Keratinocyte (primary cell): ENCODE data around the gene COL9A1. TPM values are rescaled to one million over a fixed set of nuclear protein-coding genes. Genes with fewer than 3 reads are reported as not detected.

ENCODE experiments used
- DNase-seq: peaks from one replicate; pipeline ENCODE4 v3.0.0-alpha.2; 2011; ENCODE audit warnings: low read depth, missing footprints, low spot score
- FAIRE-seq: peaks from 2 replicates; lab custom pipeline; 2011; peaks lifted over from hg19 to GRCh38; lab: Jason Lieb, UNC
- H2AFZ ChIP-seq: 2 replicates; pipeline ENCODE4 v1.6.0; 2012; ENCODE audit warnings: low read length, control low read depth, inconsistent platforms; ENCODE audit not compliant: control insufficient read depth
- H3K27ac ChIP-seq: 2 replicates; pipeline ENCODE4 v1.5.1; 2011; ENCODE audit warnings: low read length; ENCODE audit not compliant: control insufficient read depth, insufficient read depth
- H3K27me3 ChIP-seq: 3 replicates; pipeline ENCODE4 v1.6.0; 2011; ENCODE audit warnings: low read length; ENCODE audit not compliant: control insufficient read depth, insufficient read depth; ENCODE audit errors: extremely low read depth
- H3K36me3 ChIP-seq, 2 experiments: 2 replicates in 1 of 2; 3 replicates in 1 of 2; pipeline ENCODE4 v1.5.1; 2011; ENCODE audit warnings: low read length in 2 of 2, mild to moderate bottlenecking in 1 of 2; ENCODE audit not compliant: control insufficient read depth in 2 of 2, insufficient read depth in 2 of 2; ENCODE audit errors: extremely low read depth in 1 of 2
- H3K4me1 ChIP-seq: 3 replicates; pipeline ENCODE4 v1.5.1; 2011; ENCODE audit warnings: low read length; ENCODE audit not compliant: control insufficient read depth, insufficient read depth; ENCODE audit errors: extremely low read depth
- H3K4me2 ChIP-seq: 3 replicates; pipeline ENCODE4 v1.6.0; 2011; ENCODE audit warnings: low read depth, low read length; ENCODE audit not compliant: control insufficient read depth, insufficient read depth; ENCODE audit errors: extremely low read depth
- H3K4me3 ChIP-seq, 3 experiments: fragments of 200-600 bp in 1 of 3; sonication (generic) in 1 of 3; 2 replicates in 2 of 3; 3 replicates in 1 of 3; pipeline ENCODE4 v1.5.1; 2011 to 2016; ENCODE audit warnings: low read length in 3 of 3, mild to moderate bottlenecking in 3 of 3, control low read depth in 2 of 3, inconsistent platforms in 1 of 3, low read depth in 1 of 3, mixed read lengths in 1 of 3, mixed run types in 1 of 3, moderate library complexity in 1 of 3; ENCODE audit not compliant: control insufficient read depth in 2 of 3, insufficient read depth in 2 of 3; ENCODE audit errors: extremely low read depth in 1 of 3
- H3K79me2 ChIP-seq: 2 replicates; pipeline ENCODE4 v1.6.0; 2012; ENCODE audit warnings: low read length; ENCODE audit not compliant: control insufficient read depth, insufficient read depth
- H3K9ac ChIP-seq: 3 replicates; pipeline ENCODE4 v1.6.0; 2011; ENCODE audit warnings: low read length; ENCODE audit not compliant: control insufficient read depth, insufficient read depth; ENCODE audit errors: extremely low read depth
- H3K9me1 ChIP-seq: 3 replicates; pipeline ENCODE4 v1.6.0; 2011; ENCODE audit warnings: low read length; ENCODE audit not compliant: control insufficient read depth, insufficient read depth; ENCODE audit errors: extremely low read depth
- H3K9me3 ChIP-seq: 2 replicates; pipeline ENCODE4 v1.5.1; 2012; ENCODE audit warnings: low read depth, low read length; ENCODE audit not compliant: control insufficient read depth
- H4K20me1 ChIP-seq: 3 replicates; pipeline ENCODE4 v1.6.0; 2011; ENCODE audit warnings: low read length; ENCODE audit not compliant: control insufficient read depth, insufficient read depth; ENCODE audit errors: extremely low read depth
- CTCF ChIP-seq, 3 experiments: IDR thresholded peaks in 1 of 3; conservative IDR thresholded peaks in 1 of 3; optimal IDR thresholded peaks in 1 of 3; 2 replicates in 2 of 3; 3 replicates in 1 of 3; pipeline versions ENCODE3 to v1.5.1; 2011; ENCODE audit warnings: low read length in 3 of 3, mild to moderate bottlenecking in 3 of 3, moderate library complexity in 2 of 3, control low read depth in 1 of 3, inconsistent platforms in 1 of 3; ENCODE audit not compliant: insufficient read depth in 2 of 3; ENCODE audit errors: extremely low read depth in 1 of 3
- EZH2 ChIP-seq: IDR thresholded peaks from one replicate; pipeline ENCODE4 v1.6.1; 2012; ENCODE audit warnings: inconsistent platforms, mild to moderate bottlenecking, low read length, moderate library complexity
- dilution Hi-C: fragments of 300-500 bp; cut with MboI; formaldehyde crosslinking; loops from one replicate; pipeline ENCODE4 v1.7.0; 2020; ENCODE audit warnings: low sequenced_read_pairs; ENCODE audit not compliant: extremely low pct_ligation_motif_present
- polyA plus RNA-seq, 5 experiments: library from polyadenylated mRNA; depleted of rRNA in 3 of 5; stranded (reverse) in 3 of 5; stranded (forward) in 1 of 5; unstranded in 1 of 5; fragments of >200 nt; gene quantifications; 1 replicate in 1 of 5; 2 replicates in 3 of 5; 3 replicates in 1 of 5; pipeline versions ENCODE4 v1.2.1 to v1.2.3, GENCODE V29; 2011 to 2012; ENCODE audit warnings: missing spikeins in 2 of 5, low read depth in 1 of 5, low replicate concordance in 1 of 5

COL9A1 gene
- polyA plus RNA-seq, 1 donor (not counting 4 experiments of a cell fraction or from before 2014, with no cell fraction given), result not detected

GRCh38 chr6:70257768-70258273 lies 45.1 kb downstream of the COL9A1 start:
- TF ChIP-seq CTCF (optimal IDR thresholded peaks at IDR 0.05 in 1 of 3, IDR thresholded peaks at IDR 0.05 in 1 of 3, conservative IDR thresholded peaks at IDR 0.05 in 1 of 3; ENCODE audit: extremely low read depth in 1 of 3, insufficient read depth in 2 of 3, low read length in 3 of 3) (no peak), EZH2 (no peak)
- no peaks in the 10 kb centered on the region for H3K4me1 ChIP-seq
- H3K9me3 ChIP-seq, result no peaks in the 10 kb centered on the region
- H3K4me3 ChIP-seq, result no peak overlapping the region
- H3K27ac ChIP-seq, result no peak overlapping the region
- dilution Hi-C loops, result no loop called here
- peaks cover 8% of the 10 kb centered on the region for H3K27me3 ChIP-seq
- H3K9ac ChIP-seq, result no peak overlapping the region
- no peaks in the 10 kb centered on the region for H3K9me1 ChIP-seq
- no peaks in the 10 kb centered on the region for H3K79me2 ChIP-seq
- FAIRE-seq (no peak), DNase-seq (no peak)
- no peak overlapping the region for H3K4me2 ChIP-seq
- no peaks in the 10 kb centered on the region for H4K20me1 ChIP-seq
- no peak overlapping the region for H2AFZ ChIP-seq
- H3K36me3 ChIP-seq, result no peaks in the 10 kb centered on the region

- no peak for TF ChIP-seq CTCF (optimal IDR thresholded peaks at IDR 0.05 in 1 of 3, IDR thresholded peaks at IDR 0.05 in 1 of 3, conservative IDR thresholded peaks at IDR 0.05 in 1 of 3; ENCODE audit: extremely low read depth in 1 of 3, insufficient read depth in 2 of 3, low read length in 3 of 3)
- no peak for TF ChIP-seq EZH2
- Histone ChIP-seq H3K9me1 (no peaks in the 10 kb centered on the region), H3K27ac (no peak overlapping the region), H3K79me2 (no peaks in the 10 kb centered on the region), H3K4me1 (no peaks in the 10 kb centered on the region), H2AFZ (no peak overlapping the region), H3K4me2 (no peak overlapping the region), H3K4me3 (no peak overlapping the region), H3K9me3 (no peaks in the 10 kb centered on the region), H3K36me3 (no peaks in the 10 kb centered on the region), H3K9ac (no peak overlapping the region), H3K27me3 (peaks cover 15% of the 10 kb centered on the region), H4K20me1 (no peaks in the 10 kb centered on the region)
- dilution Hi-C loops, result no loop called here
- FAIRE-seq (no peak), DNase-seq (no peak)
Observed at GRCh38 chr6:70254784-70255183, 48.1 kb downstream of the COL9A1 start.
